ENCODE results near the gene TIGD3. TPM values are rescaled to one million over a fixed set of nuclear protein-coding genes. Genes with fewer than 3 reads are reported as not detected.

Gene TIGD3
- total and polyA plus RNA-seq, 2 of the 13 experiments (the other 11 are each of a cell fraction or from before 2014, with no cell fraction given) = 0.49 to 4.9 TPM

DNA sequence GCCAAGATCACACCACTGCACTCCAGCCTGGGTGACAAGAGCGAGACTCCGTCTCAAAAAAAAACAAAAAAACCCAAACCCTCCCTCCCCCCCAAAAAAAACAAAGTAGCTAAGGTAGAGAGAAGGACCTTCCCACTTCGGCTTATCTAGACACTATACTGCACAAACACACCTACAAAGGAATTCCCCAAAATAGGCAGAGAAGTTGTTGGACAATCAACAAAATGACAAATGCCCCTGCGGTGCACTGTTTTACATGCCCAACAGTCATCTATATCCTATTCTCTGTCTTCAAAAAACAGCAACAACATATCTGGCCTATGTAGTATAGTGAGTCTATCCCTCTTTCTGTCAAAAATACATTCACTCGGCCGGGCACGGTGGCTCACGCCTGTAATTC lies 27.5 kb upstream of the TIGD3 start:
- no peaks in the 10 kb centered on the region for H3K9me3 ChIP-seq (ENCODE audit: low read length)
- POLR2A ChIA-PET = no interaction called here
- intact Hi-C loops (cut with micrococcal nuclease; ENCODE audit: unreplicated experiment) (no loop called here), in situ Hi-C loops (cut with HindIII; ENCODE audit: extremely low pct_ligation_motif_present, low pct_unique_long_range_greater_than_20kb) (no loop called here)
- TF ChIP-seq, protein P1, sequence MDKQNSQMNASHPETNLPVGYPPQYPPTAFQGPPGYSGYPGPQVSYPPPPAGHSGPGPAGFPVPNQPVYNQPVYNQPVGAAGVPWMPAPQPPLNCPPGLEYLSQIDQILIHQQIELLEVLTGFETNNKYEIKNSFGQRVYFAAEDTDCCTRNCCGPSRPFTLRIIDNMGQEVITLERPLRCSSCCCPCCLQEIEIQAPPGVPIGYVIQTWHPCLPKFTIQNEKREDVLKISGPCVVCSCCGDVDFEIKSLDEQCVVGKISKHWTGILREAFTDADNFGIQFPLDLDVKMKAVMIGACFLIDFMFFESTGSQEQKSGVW (CRISPR knock-in tag; IDR thresholded peaks at IDR 0.05; ENCODE audit: borderline replicate concordance) = no peak
- TF ChIP-seq ZNF619 (CRISPR knock-in tag; IDR thresholded peaks at IDR 0.05) (no peak), MYNN (CRISPR knock-in tag; IDR thresholded peaks at IDR 0.05; ENCODE audit: low read depth) (no peak), ZSCAN31 (CRISPR knock-in tag; IDR thresholded peaks at IDR 0.05; ENCODE audit: low read depth) (no peak), HDAC1 (CRISPR knock-in tag; IDR thresholded peaks at IDR 0.05) (no peak), U2AF1 (optimal IDR thresholded peaks at IDR 0.05; ENCODE audit: low read depth, low read length) (no peak), KAT2B (IDR thresholded peaks at IDR 0.05; ENCODE audit: borderline replicate concordance, low read depth, low read length) (no peak), ZSCAN30 (CRISPR knock-in tag; IDR thresholded peaks at IDR 0.05) (no peak), GATAD1 (CRISPR knock-in tag; IDR thresholded peaks at IDR 0.05) (no peak), PAX8 (CRISPR knock-in tag; IDR thresholded peaks at IDR 0.05; ENCODE audit: borderline replicate concordance) (no peak), KAT8 (CRISPR knock-in tag; IDR thresholded peaks at IDR 0.05) (no peak), ZNF441 (CRISPR knock-in tag; IDR thresholded peaks at IDR 0.05; ENCODE audit: borderline replicate concordance) (no peak), RFX5 (IDR thresholded peaks at IDR 0.05; ENCODE audit: low read depth, low read length) (no peak)
- TF ChIP-seq, protein P2, sequence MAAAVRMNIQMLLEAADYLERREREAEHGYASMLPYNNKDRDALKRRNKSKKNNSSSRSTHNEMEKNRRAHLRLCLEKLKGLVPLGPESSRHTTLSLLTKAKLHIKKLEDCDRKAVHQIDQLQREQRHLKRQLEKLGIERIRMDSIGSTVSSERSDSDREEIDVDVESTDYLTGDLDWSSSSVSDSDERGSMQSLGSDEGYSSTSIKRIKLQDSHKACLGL (CRISPR knock-in tag; IDR thresholded peaks at IDR 0.05) = no peak
- no peak overlapping the region for H3K4me2 ChIP-seq (ENCODE audit: low read depth, low read length)
- no peaks in the 10 kb centered on the region for H3K79me2 ChIP-seq (ENCODE audit: insufficient read depth, low read length)
- FAIRE-seq = no peak
- H3K4me3 ChIP-seq (replicated peaks in 1 of 3; ENCODE audit: insufficient read depth in 1 of 3, low read depth in 2 of 3, low read length in 3 of 3) = no peak overlapping the region
- 76% methylated on average over 8 of the region's 8 CpGs for WGBS (ENCODE audit: low lambda C conversion rate)
- H3K27ac ChIP-seq (ENCODE audit: extremely low read length, insufficient read depth, low read length) = no peak overlapping the region
- no peak for DNase-seq (ENCODE audit: low spot score)
- H3K36me3 ChIP-seq (replicated peaks in 1 of 2; ENCODE audit: control insufficient read depth in 1 of 2, insufficient read depth in 2 of 2, low read length in 2 of 2) = peaks cover 0 to 6% of the 10 kb centered on the region in 2 experiments; a peak in 2 of 5 replicates
- H4K20me1 ChIP-seq (ENCODE audit: insufficient read depth, low read length) = no peaks in the 10 kb centered on the region
- no peaks in the 10 kb centered on the region for H3K27me3 ChIP-seq (ENCODE audit: control insufficient read depth in 1 of 2, insufficient read depth in 2 of 2, low read length in 2 of 2)
- H3K4me1 ChIP-seq (ENCODE audit: insufficient read depth, low read length) = peaks cover 17% of the 10 kb centered on the region
- H3K9ac ChIP-seq (ENCODE audit: insufficient read depth, low read depth, low read length) = no peak overlapping the region
- no TSS peak for BruUV-seq (replicated peaks)
- H2AFZ ChIP-seq (ENCODE audit: low read length) = no peak overlapping the region
- CTCF ChIA-PET (ENCODE audit: low intra/inter-chr PET ratio, low total read pairs) = no interaction called here
- no peak for ATAC-seq
